HCT116 (cell line): ENCODE measurements around the gene RAD51C. TPM values are rescaled to one million over a fixed set of nuclear protein-coding genes. Genes with fewer than 3 reads are reported as not detected.
"Not testable (repeated sequence)": the region's sequence is repeated elsewhere in the genome, so short reads cannot be mapped to it uniquely, and the experiment has no call there.

Experiments
- ATAC-seq: fragments of 200-7000 bp; cut with Tn5 transposase; 2 replicates; pipeline ENCODE4 v1.9.1; 2020; ENCODE audit warnings: mild to moderate bottlenecking, moderate library complexity
- BruUV-seq: library from RNA; stranded (reverse); fragments of 400-500 nt; replicated peaks from 2 replicates; lab custom pipeline; 2021; lab: Mats Ljungman, UMichigan
- CTCF ChIA-PET: fragments of 300-600 bp; sonication (Branson Sonifier 250); formaldehyde crosslinking; loops from one replicate; lab custom pipeline; 2021; ENCODE audit warnings: antibody characterized with exemption; lab: Charles Lee
- POLR2A ChIA-PET: fragments of 300-600, 350-600 bp; sonication (Branson Sonifier 250); formaldehyde crosslinking; loops from one replicate; lab custom pipeline; 2021; ENCODE audit warnings: antibody characterized with exemption; lab: Charles Lee
- RAD21 ChIA-PET, 2 experiments: fragments of 300-600 bp; sonication (Branson Sonifier 250); formaldehyde crosslinking; loops; one replicate each; lab custom pipeline; 2023; ENCODE audit warnings: low total read pairs in 2 of 2; ENCODE audit not compliant: uncharacterized antibody in 2 of 2, unreplicated experiment in 2 of 2, low non-redundant PET in 1 of 2; lab: Charles Lee
- DNase-seq: peaks from one replicate; pipeline ENCODE4 v3.0.0-alpha.2; 2010; ENCODE audit warnings: low read depth, low spot score
- H2AFZ ChIP-seq: fragments of 200-600 bp; shearing (Covaris generic), sonication (generic); 2 replicates; pipeline ENCODE4 v1.6.1; 2017; ENCODE audit warnings: low read depth, mixed run types, mixed read lengths, antibody characterized with exemption, low read length; ENCODE audit not compliant: poor library complexity, severe bottlenecking
- H3K27ac ChIP-seq: 2 replicates; pipeline ENCODE4 v1.5.1; 2012; ENCODE audit warnings: low read depth, low read length
- H3K27me3 ChIP-seq: fragments of 200-600 bp; sonication (generic); 2 replicates; pipeline ENCODE4 v1.6.1; 2016; ENCODE audit warnings: mixed run types, low read length, mixed read lengths; ENCODE audit not compliant: insufficient read depth
- H3K36me3 ChIP-seq, 2 experiments: fragments of 200-500 bp in 1 of 2; fragments of 200-600 bp in 1 of 2; sonication (Bioruptor generic) in 1 of 2; sonication (generic) in 1 of 2; 2 replicates each; pipeline versions ENCODE4 v1.5.1 to v1.6.1; 2014 to 2016; ENCODE audit warnings: low read length in 2 of 2, inconsistent platforms in 1 of 2, mixed read lengths in 1 of 2, mixed run types in 1 of 2; ENCODE audit not compliant: insufficient read depth in 2 of 2, control insufficient read depth in 1 of 2
- H3K4me1 ChIP-seq, 2 experiments: fragments of 200-600 bp in 1 of 2; sonication (generic) in 1 of 2; 2 replicates each; pipeline versions ENCODE4 v1.5.1 to v1.6.1; 2012 to 2017; ENCODE audit warnings: low read length in 2 of 2, inconsistent platforms in 1 of 2, mild to moderate bottlenecking in 1 of 2, mixed read lengths in 1 of 2, mixed run types in 1 of 2, moderate library complexity in 1 of 2; ENCODE audit not compliant: insufficient read depth in 2 of 2, control insufficient read depth in 1 of 2
- H3K4me2 ChIP-seq: fragments of 200-600 bp; sonication (generic); 2 replicates; pipeline ENCODE4 v1.6.1; 2017; ENCODE audit warnings: mixed run types, low read length, mixed read lengths
- H3K4me3 ChIP-seq, 2 experiments: fragments of 200-600 bp in 1 of 2; sonication (generic) in 1 of 2; replicated peaks in 1 of 2; 2 replicates each; pipeline ENCODE4 v1.5.1; 2011 to 2016; ENCODE audit warnings: low read length in 2 of 2, control low read depth in 1 of 2, low read depth in 1 of 2, mild to moderate bottlenecking in 1 of 2, mixed read lengths in 1 of 2, mixed run types in 1 of 2
- H3K79me2 ChIP-seq: fragments of 200-600 bp; sonication (generic); 2 replicates; pipeline ENCODE4 v1.6.1; 2017; ENCODE audit warnings: mild to moderate bottlenecking, mixed run types, low read length, moderate library complexity, mixed read lengths; ENCODE audit not compliant: insufficient read depth
- H3K9ac ChIP-seq: fragments of 200-600 bp; sonication (generic); 2 replicates; pipeline ENCODE4 v1.6.1; 2016; ENCODE audit warnings: low read length, mixed read lengths
- H3K9me2 ChIP-seq: fragments of 200-600 bp; sonication (generic), shearing (Covaris generic); 2 replicates; pipeline ENCODE4 v1.6.1; 2017; ENCODE audit warnings: mixed run types, mild to moderate bottlenecking, moderate library complexity; ENCODE audit not compliant: insufficient read depth
- H3K9me3 ChIP-seq, 2 experiments: fragments of 200-500 bp in 1 of 2; fragments of 200-600 bp in 1 of 2; sonication (Bioruptor generic) in 1 of 2; sonication (generic) in 1 of 2; 2 replicates each; pipeline ENCODE4 v1.6.1; 2014 to 2017; ENCODE audit warnings: low read length in 2 of 2, mixed read lengths in 2 of 2, inconsistent platforms in 1 of 2, low read depth in 1 of 2, mild to moderate bottlenecking in 1 of 2, mixed run types in 1 of 2, moderate library complexity in 1 of 2; ENCODE audit not compliant: control insufficient read depth in 1 of 2, insufficient read depth in 1 of 2
- H4K20me1 ChIP-seq: fragments of 200-600 bp; sonication (generic), shearing (Covaris generic); 2 replicates; pipeline ENCODE4 v1.6.1; 2017; ENCODE audit warnings: mixed run types, mild to moderate bottlenecking, moderate library complexity; ENCODE audit not compliant: insufficient read depth
- EZH2phosphoT487 ChIP-seq: fragments of 200-600 bp; IDR thresholded peaks from 2 replicates; pipeline ENCODE4 v1.6.1; 2018; ENCODE audit warnings: antibody characterized with exemption, borderline replicate concordance
- RAD21 ChIP-seq: IDR thresholded peaks from 2 replicates; pipeline ENCODE4 v1.6.1; 2012; ENCODE audit warnings: low read depth, mild to moderate bottlenecking
- SIN3A ChIP-seq: IDR thresholded peaks from 2 replicates; pipeline ENCODE4 v1.6.1; 2012; ENCODE audit warnings: low read depth
- ZNF274 ChIP-seq: fragments of 200-500 bp; sonication (Bioruptor generic); IDR thresholded peaks from 2 replicates; pipeline ENCODE4 v1.6.1; 2014; ENCODE audit warnings: mild to moderate bottlenecking, low read depth, low read length, inconsistent platforms
- intact Hi-C: fragments of 100-400 bp; cut with micrococcal nuclease; formaldehyde crosslinking; loops from 2 replicates; pipeline ENCODE4 v1.10.0; 2022
- total RNA-seq: library from RNA; stranded (reverse); gene quantifications from one replicate; pipeline ENCODE4 v1.2.1, GENCODE V29; 2021; ENCODE audit not compliant: unreplicated experiment
- TF ChIP-seq, protein P1 (sequence below): IDR thresholded peaks from 2 replicates; pipeline ENCODE4 v1.6.1; 2012
- TF ChIP-seq, protein P2 (sequence below): IDR thresholded peaks from 2 replicates; pipeline ENCODE4 v1.6.1; 2011; ENCODE audit warnings: mild to moderate bottlenecking, low read length, moderate library complexity; ENCODE audit not compliant: insufficient replicate concordance; ENCODE audit errors: extremely low read depth

Gene RAD51C
- total RNA-seq, 1 experiment from 2014 or later = 94.9 TPM

DNA sequence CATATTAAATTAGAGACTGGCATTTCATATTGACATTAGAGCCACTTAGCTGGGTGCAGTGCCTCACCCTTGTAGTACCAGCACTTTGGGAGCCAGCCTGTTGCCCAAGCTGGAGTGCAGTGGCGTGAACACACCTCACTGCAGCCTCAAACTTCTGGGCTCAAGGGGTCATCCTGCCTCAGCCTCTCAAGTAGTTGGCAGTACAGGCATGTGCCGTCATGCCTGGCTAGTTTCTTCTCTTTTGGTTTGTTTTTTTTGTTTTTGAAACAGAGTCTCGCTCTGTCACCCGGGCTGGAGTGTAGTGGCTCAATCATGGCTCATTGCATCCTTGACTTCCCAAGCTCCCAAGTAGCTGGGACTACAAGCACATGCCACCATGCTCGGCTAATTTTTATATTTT lies 72.0 kb downstream of the RAD51C start:
- RAD21 ChIA-PET = no interaction called here
- Histone ChIP-seq H3K9ac (no peak overlapping the region), H3K4me3 (no peak overlapping the region), H3K9me2 (no peaks in the 10 kb centered on the region), H4K20me1 (no peaks in the 10 kb centered on the region), H3K79me2 (no peaks in the 10 kb centered on the region), H3K9me3 (no peaks in the 10 kb centered on the region), H3K27me3 (no peaks in the 10 kb centered on the region), H3K4me2 (no peak overlapping the region), H3K36me3 (no peaks in the 10 kb centered on the region), H2AFZ (no peak overlapping the region), H3K27ac (no peak overlapping the region), H3K4me1 (no peaks in the 10 kb centered on the region)
- DNase-seq = no peak
- intact Hi-C loops = no loop called here
- TF ChIP-seq RAD21 = no peak
- TF ChIP-seq, protein P1, sequence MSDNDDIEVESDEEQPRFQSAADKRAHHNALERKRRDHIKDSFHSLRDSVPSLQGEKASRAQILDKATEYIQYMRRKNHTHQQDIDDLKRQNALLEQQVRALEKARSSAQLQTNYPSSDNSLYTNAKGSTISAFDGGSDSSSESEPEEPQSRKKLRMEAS = no peak
- no peak for TF ChIP-seq EZH2phosphoT487
- TF ChIP-seq, protein P2, sequence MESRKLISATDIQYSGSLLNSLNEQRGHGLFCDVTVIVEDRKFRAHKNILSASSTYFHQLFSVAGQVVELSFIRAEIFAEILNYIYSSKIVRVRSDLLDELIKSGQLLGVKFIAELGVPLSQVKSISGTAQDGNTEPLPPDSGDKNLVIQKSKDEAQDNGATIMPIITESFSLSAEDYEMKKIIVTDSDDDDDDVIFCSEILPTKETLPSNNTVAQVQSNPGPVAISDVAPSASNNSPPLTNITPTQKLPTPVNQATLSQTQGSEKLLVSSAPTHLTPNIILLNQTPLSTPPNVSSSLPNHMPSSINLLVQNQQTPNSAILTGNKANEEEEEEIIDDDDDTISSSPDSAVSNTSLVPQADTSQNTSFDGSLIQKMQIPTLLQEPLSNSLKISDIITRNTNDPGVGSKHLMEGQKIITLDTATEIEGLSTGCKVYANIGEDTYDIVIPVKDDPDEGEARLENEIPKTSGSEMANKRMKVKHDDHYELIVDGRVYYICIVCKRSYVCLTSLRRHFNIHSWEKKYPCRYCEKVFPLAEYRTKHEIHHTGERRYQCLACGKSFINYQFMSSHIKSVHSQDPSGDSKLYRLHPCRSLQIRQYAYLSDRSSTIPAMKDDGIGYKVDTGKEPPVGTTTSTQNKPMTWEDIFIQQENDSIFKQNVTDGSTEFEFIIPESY = no peak
- TF ChIP-seq ZNF274 = no peak
- no peak for TF ChIP-seq SIN3A
- no TSS peak for BruUV-seq
- CTCF ChIA-PET = no interaction called here
- POLR2A ChIA-PET = no interaction called here
- no peak for ATAC-seq

DNA sequence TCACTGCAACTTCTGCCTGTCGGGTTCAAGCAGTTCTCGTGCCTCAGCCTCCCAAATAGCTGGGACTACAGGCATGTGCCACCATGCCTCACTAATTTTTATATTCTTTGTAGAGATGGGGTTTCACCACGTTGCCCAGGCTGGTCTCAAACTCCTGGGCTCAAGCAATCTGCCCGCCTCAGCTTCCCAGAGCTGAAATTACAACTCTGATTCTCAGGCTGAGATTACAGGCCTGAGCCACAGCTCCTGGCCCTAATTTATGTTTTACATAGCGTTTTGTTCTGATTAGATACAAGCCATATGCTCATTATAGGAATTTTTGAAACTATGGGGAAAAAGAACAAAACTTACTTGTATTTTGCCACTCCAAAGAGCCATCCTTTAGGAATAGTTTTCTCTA lies 86.1 kb downstream of the RAD51C start:
- H3K9ac ChIP-seq, intact Hi-C loops, ATAC-seq, CTCF ChIA-PET, H3K4me2 ChIP-seq, H3K4me3 ChIP-seq, H3K36me3 ChIP-seq, H3K27me3 ChIP-seq, H2AFZ ChIP-seq, H4K20me1 ChIP-seq, POLR2A ChIA-PET, H3K9me2 ChIP-seq, DNase-seq, RAD21 ChIA-PET, H3K4me1 ChIP-seq, H3K9me3 ChIP-seq, H3K27ac ChIP-seq, BruUV-seq, H3K79me2 ChIP-seq: not testable (repeated sequence)
